ENCODE measurements around the gene DDX46.

DNA sequence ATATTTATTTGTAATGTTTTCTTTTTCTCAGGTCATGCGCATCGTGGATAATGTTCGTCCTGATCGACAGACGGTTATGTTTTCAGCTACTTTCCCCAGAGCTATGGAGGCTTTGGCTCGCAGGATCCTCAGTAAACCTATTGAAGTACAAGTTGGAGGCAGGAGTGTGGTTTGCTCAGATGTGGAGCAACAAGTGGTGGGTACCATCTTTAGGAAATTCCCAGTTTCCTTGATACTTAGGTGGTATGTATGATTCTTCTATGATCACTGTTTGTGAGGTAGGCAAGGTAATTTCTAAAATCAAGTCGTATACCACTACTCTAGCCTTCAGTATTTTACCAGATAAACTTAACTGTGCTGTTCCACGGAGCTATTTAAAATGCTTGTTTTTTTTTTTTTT lies 36.2 kb downstream of the DDX46 start:
- no peak for TF ChIP-seq EZH2 (IDR thresholded peaks at IDR 0.05; ENCODE audit: insufficient read depth, poor library complexity, severe bottlenecking)
- no peak for TF ChIP-seq EZH2phosphoT487 (IDR thresholded peaks at IDR 0.05; ENCODE audit: insufficient read depth, low read depth)
